Liver (tissue), 3 donors: Measurements from ENCODE around the gene SLC38A3.

Experiments
- EGR1 ChIP-seq, 2 donors: IDR thresholded peaks; 2 replicates each; pipeline ENCODE4 v1.6.1; 2016 to 2018; ENCODE audit warnings: antibody characterized with exemption in 2 of 2, low read depth in 2 of 2
- FOXA1 ChIP-seq: IDR thresholded peaks from 2 replicates; pipeline ENCODE4 v1.6.1; 2016; ENCODE audit warnings: antibody characterized with exemption
- FOXA2 ChIP-seq: IDR thresholded peaks from 2 replicates; pipeline ENCODE4 v1.6.1; 2016; ENCODE audit warnings: antibody characterized with exemption
- GABPA ChIP-seq, 2 donors: IDR thresholded peaks in 1 of 2; conservative IDR thresholded peaks in 1 of 2; 2 replicates each; pipeline ENCODE4 v1.6.1; 2016; ENCODE audit warnings: antibody characterized with exemption in 2 of 2, mild to moderate bottlenecking in 1 of 2, moderate library complexity in 1 of 2
- JUND ChIP-seq, 2 donors: IDR thresholded peaks; 2 replicates each; pipeline ENCODE4 v1.6.1; 2016; ENCODE audit warnings: antibody characterized with exemption in 2 of 2
- MAX ChIP-seq: IDR thresholded peaks from 2 replicates; pipeline ENCODE4 v1.6.1; 2016; ENCODE audit warnings: antibody characterized with exemption
- NR2F2 ChIP-seq: IDR thresholded peaks from 2 replicates; pipeline ENCODE4 v1.6.1; 2016; ENCODE audit warnings: antibody characterized with exemption
- RAD21 ChIP-seq, 2 donors: IDR thresholded peaks; 2 replicates each; pipeline ENCODE4 v1.6.1; 2016; ENCODE audit warnings: antibody characterized with exemption in 2 of 2, mild to moderate bottlenecking in 2 of 2
- REST ChIP-seq: IDR thresholded peaks from 2 replicates; pipeline ENCODE4 v1.6.1; 2016; ENCODE audit warnings: antibody characterized with exemption, mild to moderate bottlenecking
- SP1 ChIP-seq: IDR thresholded peaks from 2 replicates; pipeline ENCODE4 v1.6.1; 2018; ENCODE audit warnings: antibody characterized with exemption, mild to moderate bottlenecking
- TAF1 ChIP-seq: conservative IDR thresholded peaks from 2 replicates; pipeline ENCODE4 v1.6.1; 2016; ENCODE audit warnings: antibody characterized with exemption, mild to moderate bottlenecking
- TF ChIP-seq, protein P1 (sequence below): fragments of 150-350 bp; IDR thresholded peaks from 2 replicates; pipeline ENCODE4 v1.5.1; 2017; ENCODE audit warnings: improper control_type of control experiment, low read depth, low read length; ENCODE audit not compliant: missing input control
- donor health status: healthy.
- donor health status: healthy.

DNA sequence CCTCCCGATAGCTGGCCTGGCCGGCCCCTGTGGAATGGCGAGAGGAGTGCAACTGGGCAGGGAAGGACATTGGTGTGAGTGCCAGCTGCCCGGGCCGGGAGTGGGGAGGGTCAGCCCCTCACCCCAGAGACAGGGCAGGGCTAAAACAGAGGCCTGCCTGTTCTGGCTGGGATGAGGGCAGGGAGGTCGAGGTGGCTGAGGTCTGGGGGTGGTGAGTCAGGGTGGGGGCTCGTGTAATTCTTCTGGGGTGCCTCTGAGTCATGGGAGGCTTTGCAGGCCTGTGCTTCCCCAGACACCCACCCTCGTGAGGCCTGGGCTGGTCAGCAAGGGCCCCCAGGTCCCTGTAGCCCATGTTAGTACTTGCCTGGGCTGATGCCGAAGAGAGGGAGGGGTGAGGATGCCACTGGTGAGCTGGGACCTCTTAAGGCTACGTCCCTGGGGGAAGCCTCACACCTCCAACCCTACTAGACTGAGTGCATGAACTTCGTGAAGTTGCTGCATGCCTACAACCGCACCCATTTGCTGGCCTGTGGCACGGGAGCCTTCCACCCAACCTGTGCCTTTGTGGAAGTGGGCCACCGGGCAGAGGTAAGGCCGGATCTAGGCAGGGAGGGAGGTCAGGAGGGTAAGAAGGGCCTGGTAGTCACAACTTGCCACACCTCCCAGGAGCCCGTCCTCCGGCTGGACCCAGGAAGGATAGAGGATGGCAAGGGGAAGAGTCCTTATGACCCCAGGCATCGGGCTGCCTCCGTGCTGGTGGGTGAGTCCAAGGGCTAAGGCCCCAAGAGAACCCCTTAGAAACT, 65.6 kb downstream of the SLC38A3 start:
- TF ChIP-seq GABPA (IDR thresholded peaks at IDR 0.05 in 1 of 2, conservative IDR thresholded peaks at IDR 0.05 in 1 of 2) (no peak), SP1 (no peak), JUND (IDR thresholded peaks at IDR 0.05) (no peak), NR2F2 (no peak), RAD21 (IDR thresholded peaks at IDR 0.05) (no peak), EGR1 (IDR thresholded peaks at IDR 0.05; ENCODE audit: low read depth in 2 of 2) (no peak), REST (no peak), FOXA2 (no peak), FOXA1 (no peak), TAF1 (no peak), MAX (no peak)
- TF ChIP-seq, protein P1, sequence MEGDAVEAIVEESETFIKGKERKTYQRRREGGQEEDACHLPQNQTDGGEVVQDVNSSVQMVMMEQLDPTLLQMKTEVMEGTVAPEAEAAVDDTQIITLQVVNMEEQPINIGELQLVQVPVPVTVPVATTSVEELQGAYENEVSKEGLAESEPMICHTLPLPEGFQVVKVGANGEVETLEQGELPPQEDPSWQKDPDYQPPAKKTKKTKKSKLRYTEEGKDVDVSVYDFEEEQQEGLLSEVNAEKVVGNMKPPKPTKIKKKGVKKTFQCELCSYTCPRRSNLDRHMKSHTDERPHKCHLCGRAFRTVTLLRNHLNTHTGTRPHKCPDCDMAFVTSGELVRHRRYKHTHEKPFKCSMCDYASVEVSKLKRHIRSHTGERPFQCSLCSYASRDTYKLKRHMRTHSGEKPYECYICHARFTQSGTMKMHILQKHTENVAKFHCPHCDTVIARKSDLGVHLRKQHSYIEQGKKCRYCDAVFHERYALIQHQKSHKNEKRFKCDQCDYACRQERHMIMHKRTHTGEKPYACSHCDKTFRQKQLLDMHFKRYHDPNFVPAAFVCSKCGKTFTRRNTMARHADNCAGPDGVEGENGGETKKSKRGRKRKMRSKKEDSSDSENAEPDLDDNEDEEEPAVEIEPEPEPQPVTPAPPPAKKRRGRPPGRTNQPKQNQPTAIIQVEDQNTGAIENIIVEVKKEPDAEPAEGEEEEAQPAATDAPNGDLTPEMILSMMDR = no peak
